Activated CD4-positive, alpha-beta T cell treated with anti-CD3 and anti-CD28 coated beads for 4 hours (primary cell): ENCODE data around the gene GAN.

Source experiments
- DNase-seq, 2 donors: peaks; one replicate each; pipeline ENCODE4 v3.0.0-alpha.2; 2020

Gene GAN

DNA sequence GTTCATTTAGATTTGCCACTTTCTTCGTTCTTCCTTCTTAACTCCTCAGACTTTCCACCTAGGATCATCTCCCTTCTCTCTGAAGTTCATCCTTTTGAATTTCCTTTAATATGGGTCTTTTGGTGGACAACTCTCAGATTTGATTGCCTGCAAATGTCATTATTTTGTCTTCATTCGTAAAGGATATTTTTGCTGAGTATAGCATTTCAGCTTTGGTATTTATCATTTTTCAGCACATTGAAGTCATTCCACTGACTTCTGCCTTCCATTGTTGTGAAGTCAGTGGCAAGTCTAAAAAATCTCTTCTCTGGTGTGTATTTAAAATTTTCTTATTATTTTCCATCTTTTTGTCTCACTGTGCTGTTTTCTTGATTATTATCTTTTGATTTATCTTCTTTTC is 45.4 kb downstream of the GAN start:
- no peak for DNase-seq

DNA sequence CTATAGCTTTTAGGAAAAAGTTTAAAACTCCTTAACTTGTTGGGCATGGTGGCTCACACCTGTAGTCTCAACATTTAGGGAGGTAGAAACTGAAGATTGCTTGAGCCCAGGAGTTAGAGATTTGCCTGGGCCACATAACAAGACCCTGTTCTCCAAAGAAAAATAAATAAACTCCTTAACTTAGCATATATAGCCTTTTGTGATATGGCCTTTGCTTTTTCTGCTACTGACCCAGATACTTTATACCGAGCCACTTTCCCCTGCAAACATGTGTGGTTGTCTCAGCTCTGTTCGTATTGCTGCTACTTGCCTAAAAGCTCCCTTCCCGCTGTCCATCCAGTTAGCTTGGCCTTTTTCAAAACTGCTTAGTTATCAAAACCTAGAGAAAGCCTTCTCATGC is 51.0 kb downstream of the GAN start:
- no peak for DNase-seq

GRCh38 chr16:81366316-81366932 is 51.7 kb downstream of the GAN start:
- DNase-seq = peak in 1 of 2 donors; percentile 8

DNA sequence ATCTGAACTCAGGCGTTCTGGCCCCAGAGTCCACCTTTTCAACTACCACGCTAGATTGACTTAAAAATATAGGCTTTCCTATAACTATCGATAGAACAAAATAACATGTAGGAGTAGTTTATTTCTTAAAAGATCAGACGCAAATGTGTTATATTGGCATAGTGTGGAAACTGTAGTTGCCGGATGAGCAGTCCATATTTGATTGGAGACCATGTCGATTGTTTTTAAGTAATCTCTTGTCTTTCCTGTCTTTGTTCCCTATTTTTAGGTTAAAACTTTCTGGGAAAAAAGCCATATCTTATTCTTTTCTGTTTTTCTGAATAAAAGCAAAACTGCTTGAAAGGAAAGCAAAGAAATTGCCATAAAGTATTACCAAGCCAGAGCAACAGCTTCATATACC is 53.1 kb downstream of the GAN start:
- DNase-seq = no peak

DNA sequence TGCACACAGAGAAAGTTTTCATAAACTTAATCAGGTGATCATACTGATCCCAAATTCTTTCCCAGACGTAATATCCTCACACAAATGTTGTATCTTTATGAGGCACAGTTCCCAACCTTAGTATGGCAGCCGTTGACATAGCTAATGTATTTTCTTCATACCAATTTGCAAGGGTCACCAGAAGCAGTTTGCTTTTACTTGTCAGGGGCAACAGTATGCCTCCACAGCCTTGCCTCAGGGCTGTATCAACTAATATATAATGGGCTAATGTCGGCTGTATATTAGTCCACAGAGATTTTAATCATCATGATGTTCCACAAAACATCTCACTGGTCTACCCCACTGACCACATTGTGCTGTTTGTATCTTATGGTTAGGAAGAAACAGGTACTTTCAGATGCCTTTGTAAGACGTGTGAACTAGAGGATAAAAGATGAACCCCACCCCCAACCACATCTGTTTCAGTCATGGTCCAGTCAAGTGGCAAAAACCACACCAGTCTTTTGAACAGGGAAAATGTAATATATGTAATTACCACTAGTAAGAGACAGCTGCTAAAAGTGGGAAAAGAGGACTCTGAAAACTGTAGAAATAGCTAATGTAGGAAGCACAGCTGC is 55.2 kb downstream of the GAN start:
- no peak for DNase-seq

GRCh38 chr16:81371106-81371505 is 56.3 kb downstream of the GAN start:
- DNase-seq = no peak

DNA sequence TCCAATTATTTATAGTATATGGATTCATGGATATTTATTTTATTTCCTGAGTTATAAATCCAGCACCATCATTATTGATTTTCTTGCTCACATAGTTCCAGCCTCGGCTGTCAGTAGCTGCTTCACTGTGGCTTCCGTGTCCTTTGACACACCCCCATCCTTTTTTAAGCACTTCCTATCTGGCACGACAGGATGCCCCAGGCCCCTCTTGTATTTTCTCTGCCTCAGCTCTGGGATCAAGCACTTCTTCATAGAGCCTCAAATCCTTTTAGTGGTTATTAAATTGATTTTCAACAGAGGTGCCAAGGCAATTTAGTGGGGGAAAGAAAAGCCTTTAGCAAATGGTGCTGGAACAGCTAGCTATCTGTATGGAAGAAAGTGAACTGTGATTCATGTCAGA is 59.8 kb downstream of the GAN start:
- DNase-seq = no peak

- DNase-seq = peak in 1 of 2 donors; percentile 17
Measured at GRCh38 chr16:81376880-81377279, 62.1 kb downstream of the GAN start.

- no peak for DNase-seq
Measured at GRCh38 chr16:81378049-81378448, 63.3 kb downstream of the GAN start.

- no peak for DNase-seq
Measured at GRCh38 chr16:81380932-81381331, 66.2 kb downstream of the GAN start.

DNA sequence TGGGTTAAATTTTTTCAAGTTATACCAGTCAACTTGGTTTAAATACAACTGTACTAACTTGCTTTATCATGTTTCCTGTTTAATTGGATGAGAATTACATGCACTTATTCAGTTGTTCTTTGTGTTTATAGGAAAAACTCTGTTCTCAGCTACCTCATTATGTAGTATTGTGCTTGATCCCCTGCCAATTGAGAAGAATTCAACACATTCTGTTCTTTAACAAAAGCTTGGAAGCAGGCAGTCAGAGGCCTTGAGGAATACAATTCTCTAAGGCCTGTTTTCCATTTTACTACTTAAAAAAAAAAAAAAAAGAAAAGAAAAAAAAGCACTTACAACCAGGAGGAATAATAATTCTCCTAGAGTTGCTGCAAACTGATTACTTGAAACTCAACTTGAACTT is 69.2 kb downstream of the GAN start:
- DNase-seq = no peak

DNA sequence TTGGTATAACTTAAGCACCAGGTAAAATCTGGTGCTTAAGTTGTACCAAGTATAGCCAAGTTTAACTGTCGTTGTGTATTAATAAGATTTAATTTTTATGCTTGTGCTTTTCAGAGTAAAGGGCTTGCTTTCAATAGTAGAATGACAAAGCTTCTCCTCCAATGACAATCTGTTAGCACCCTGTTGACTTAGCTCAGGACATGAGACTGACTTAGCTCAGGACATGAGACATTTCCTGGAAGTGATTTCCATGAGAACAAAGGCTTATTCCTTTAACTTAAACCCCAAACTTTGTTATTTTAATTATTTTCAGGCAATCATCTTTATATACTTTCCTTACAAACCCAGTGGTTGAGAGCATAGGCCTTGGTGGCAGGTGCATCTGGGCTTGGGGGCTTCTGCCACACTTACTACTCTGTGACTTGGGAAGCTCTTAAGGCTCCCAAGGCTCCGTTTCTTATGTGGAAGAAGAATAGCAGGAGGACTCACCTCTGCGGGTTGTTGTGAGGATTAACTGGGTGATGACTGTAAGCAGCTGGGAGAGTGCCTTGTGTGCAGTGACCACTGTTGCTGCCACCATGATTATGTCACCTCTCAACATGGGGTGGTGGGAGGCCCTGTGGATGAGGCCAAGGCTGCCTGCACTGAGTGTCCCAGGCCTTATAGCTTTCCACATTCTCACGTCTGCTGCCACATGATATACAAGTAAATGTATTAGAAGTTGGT is 70.4 kb downstream of the GAN start:
- DNase-seq = no peak

- DNase-seq = no peak
Measured at GRCh38 chr16:81388357-81388756, 73.6 kb downstream of the GAN start.

DNA sequence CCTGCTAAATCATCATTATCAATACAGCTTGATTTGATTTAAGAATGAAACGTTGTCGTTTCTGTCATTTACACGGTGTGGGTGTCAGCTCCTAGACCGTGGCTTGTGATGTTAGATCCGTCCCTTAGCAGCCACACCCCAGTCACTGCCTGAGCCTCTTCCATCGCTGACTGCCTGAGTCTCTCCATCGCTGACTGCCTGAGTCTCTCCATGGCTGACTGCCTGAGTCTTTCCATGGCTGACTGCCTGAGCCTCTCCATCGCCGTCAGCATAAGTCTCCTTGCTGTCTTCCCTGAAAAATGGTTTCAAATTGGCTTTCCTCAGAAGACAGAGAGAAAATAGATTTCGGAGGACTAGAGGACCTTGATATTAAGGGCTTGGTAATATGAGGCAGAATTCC is 76.1 kb downstream of the GAN start:
- no peak for DNase-seq

DNA sequence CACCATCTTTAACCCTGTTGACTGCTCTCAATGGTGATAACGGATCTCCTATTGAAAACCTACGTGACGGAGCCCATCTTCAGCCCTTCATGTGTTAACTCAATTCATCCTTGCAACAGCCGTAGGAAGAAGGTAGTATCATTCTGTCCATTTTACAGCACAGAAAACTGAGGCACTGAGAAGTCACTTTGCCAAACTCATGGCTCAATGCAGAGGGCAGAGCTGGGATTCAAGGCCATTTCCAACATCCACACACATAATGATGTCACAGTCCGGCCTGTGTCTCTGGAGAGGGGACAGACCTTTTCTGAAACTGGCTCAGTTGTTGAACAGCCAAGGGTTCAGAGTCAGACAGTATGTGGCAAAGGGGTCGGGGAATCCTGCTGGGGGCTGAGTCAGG is 77.2 kb downstream of the GAN start:
- DNase-seq = no peak

DNA sequence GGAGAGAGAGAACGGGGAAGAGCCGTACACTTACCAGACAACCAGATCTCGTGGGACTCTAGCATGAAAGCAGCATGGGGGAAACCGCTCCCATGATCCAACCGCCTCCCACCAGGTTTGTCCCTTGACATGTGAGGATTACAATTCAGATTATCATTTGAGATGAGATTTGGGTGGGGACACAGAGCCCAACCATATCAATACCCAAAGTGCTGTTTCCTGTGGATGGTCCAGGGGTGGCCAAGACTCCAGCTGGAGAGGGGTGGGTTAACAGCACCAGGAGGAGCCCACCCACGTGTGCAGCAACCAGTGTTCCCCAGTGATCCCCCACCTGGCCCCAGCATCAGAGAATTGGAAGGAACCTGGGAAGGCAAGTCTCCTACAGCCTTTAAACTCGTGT is 79.7 kb downstream of the GAN start:
- no peak for DNase-seq

- DNase-seq = no peak
Measured at GRCh38 chr16:81394966-81395655, 80.3 kb downstream of the GAN start.

DNA sequence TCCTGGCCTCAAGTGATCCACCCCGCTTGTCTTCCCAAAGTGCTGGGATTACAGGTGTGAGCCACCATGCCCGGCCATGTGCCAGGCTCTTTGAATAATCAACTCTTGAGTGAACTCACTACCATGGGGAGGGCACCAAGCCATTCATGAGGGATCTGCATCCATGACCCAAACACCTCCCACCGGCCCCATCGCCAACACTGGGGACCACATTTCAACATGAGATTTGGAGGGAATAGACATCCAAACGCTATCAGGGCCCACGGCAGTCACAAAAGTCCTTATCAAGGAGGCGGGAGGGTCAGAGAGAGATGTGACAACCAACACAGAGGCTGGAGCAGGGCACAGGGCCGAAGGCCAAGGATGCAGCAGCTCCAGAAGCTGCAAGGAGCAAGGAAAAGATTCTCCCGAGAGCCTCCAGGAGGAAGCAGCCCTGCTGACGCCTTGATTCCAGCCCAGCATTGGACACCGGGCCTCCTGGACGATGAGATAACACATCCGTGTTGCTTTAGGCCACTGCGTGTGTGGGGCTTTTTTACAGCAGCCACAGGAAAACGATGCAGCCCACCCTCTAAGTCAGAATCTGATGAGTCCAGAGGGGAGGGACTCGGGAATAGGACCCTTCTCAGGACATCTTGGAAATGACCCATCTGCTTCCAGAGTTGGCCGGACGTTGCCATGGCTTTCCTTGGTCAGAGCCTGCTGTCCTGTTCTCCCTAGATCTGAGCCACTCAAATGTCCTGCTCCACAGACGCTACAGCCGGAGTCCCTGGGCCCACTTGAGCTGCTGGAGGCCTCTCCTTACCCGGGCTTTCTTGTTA is 82.5 kb downstream of the GAN start:
- no peak for DNase-seq

DNA sequence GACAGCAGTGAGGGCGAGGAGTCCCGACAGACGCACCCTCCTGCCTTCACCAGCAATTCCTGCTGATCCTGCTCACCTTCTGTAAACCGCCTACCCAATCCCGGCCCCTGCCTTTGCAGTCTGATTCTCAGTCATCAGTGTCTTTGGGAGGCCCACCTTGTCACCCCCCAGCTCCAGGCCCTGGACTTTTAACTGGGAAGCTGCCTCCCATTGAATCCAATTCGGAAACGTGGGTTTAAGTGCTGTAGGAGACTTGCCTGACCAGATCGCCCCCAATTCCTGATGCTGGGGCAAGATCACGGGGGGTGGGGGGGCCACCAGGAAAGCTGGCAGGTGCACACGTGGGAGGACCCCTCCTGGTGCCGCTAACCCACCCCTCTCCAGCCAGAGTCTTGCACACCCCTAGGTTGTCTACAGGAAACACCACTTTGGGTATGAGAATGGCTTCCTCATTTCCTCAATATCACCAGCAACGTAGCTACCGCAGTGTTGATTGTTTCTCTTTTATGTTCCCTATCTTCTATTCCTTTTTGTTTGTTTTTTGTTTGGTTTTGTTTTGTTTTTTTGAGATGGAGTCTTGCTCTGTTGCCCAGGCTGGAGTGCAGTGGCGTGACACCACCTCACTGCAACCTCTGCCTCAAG is 83.2 kb downstream of the GAN start:
- DNase-seq = no peak

DNA sequence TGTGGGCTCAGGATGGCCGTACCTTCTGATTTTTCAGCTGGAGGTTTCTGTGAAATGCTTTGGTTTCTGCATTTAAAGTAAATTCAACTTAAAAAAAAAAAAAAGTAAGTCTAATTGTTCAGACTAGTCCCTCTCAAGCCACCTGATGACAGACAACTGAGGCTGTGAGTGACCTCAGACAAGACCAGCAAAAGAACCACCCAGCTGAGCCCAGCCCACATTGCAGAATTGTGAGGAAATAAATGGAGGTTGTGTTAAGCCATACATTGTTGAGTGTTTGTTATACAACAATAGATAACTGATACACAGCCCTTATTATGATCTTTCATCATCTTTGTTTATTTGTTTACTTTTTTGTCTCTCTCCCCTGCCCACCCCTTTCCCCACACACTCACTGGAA is 85.1 kb downstream of the GAN start:
- no peak for DNase-seq

- no peak for DNase-seq
Measured at GRCh38 chr16:81401035-81401950, 86.5 kb downstream of the GAN start.
